Natural killer cell (primary cell): Measurements from ENCODE around the gene METTL1. TPM values are rescaled to one million over a fixed set of nuclear protein-coding genes. Genes with fewer than 3 reads are reported as not detected.

Experiments
- ATAC-seq, 3 donors: fragments of 150-1000 bp in 2 of 3; fragments of 200-7000 bp in 1 of 3; cut with Tn5 transposase; 1 replicate in 1 of 3; 2 replicates in 2 of 3; pipeline ENCODE4 v1.10.0; 2021; ENCODE audit warnings: mild to moderate bottlenecking in 2 of 3, moderate library complexity in 2 of 3
- DNase-seq, 2 donors: peaks; one replicate each; pipeline versions ENCODE4 v3.0.0 to v3.0.0-alpha.2; 2013 to 2021; ENCODE audit warnings: mixed read lengths in 1 of 2
- H3K27ac ChIP-seq: one replicate; pipeline ENCODE4 v1.5.1; 2013; ENCODE audit warnings: mild to moderate bottlenecking, low read length
- H3K27me3 ChIP-seq: one replicate; pipeline ENCODE4 v1.6.1; 2013; ENCODE audit warnings: low read length; ENCODE audit not compliant: control insufficient read depth, insufficient read depth
- H3K36me3 ChIP-seq: one replicate; pipeline ENCODE4 v1.6.1; 2013; ENCODE audit warnings: low read length; ENCODE audit not compliant: control insufficient read depth, insufficient read depth
- H3K4me1 ChIP-seq: one replicate; pipeline ENCODE4 v1.6.1; 2013; ENCODE audit warnings: low read length; ENCODE audit not compliant: control insufficient read depth, insufficient read depth
- H3K4me3 ChIP-seq: one replicate; pipeline ENCODE4 v1.5.1; 2013; ENCODE audit warnings: low read length
- H3K9me3 ChIP-seq: one replicate; pipeline ENCODE4 v1.6.1; 2013; ENCODE audit warnings: low read length; ENCODE audit not compliant: control insufficient read depth, insufficient read depth
- H3K27ac Mint-ChIP-seq, 2 donors: one replicate each; pipeline ENCODE4 v1.8.0; 2022; ENCODE audit warnings: mild to moderate bottlenecking in 2 of 2, mixed read lengths in 2 of 2, moderate library complexity in 1 of 2
- H3K27me3 Mint-ChIP-seq, 2 donors: one replicate each; pipeline ENCODE4 v1.8.0; 2022; ENCODE audit warnings: low read depth in 2 of 2, mixed read lengths in 2 of 2
- H3K36me3 Mint-ChIP-seq: one replicate; pipeline ENCODE4 v1.8.0; 2022; ENCODE audit warnings: mixed read lengths
- H3K4me1 Mint-ChIP-seq, 2 donors: one replicate each; pipeline ENCODE4 v1.8.0; 2022; ENCODE audit warnings: mixed read lengths in 2 of 2
- H3K4me3 Mint-ChIP-seq: one replicate; pipeline ENCODE4 v1.8.0; 2022; ENCODE audit warnings: mild to moderate bottlenecking, moderate library complexity, mixed read lengths
- H3K9me3 Mint-ChIP-seq, 2 donors: one replicate each; pipeline ENCODE4 v1.8.0; 2022; ENCODE audit warnings: mixed read lengths in 2 of 2
- CTCF ChIP-seq: fragments of 200-600 bp; IDR thresholded peaks from one replicate; pipeline ENCODE4 v1.8.0; 2022; ENCODE audit warnings: antibody characterized with exemption
- WGBS: methylation state at CpG from one replicate; pipeline ENCODE4 v1.1.7; 2013; ENCODE audit warnings: missing lambda C conversion rate; ENCODE audit not compliant: insufficient coverage; 5-methylcytosine and 5-hydroxymethylcytosine counted together
- intact Hi-C: fragments of 100-400 bp; cut with micrococcal nuclease; formaldehyde crosslinking; loops from one replicate; pipeline ENCODE4 v1.14.2; 2022
- total RNA-seq, 4 donors: library from RNA; stranded (reverse); fragments of 120-200 nt in 1 of 4; gene quantifications; one replicate each; pipeline versions ENCODE4 v1.2.3 to v1.2.4, GENCODE V29; 2013 to 2022

METTL1 gene
- total RNA-seq, 3 donors from 2014 or later (not counting 1 experiment from before 2014, with no cell fraction given): 8.0 to 12.5 (median 8.8) TPM

DNA sequence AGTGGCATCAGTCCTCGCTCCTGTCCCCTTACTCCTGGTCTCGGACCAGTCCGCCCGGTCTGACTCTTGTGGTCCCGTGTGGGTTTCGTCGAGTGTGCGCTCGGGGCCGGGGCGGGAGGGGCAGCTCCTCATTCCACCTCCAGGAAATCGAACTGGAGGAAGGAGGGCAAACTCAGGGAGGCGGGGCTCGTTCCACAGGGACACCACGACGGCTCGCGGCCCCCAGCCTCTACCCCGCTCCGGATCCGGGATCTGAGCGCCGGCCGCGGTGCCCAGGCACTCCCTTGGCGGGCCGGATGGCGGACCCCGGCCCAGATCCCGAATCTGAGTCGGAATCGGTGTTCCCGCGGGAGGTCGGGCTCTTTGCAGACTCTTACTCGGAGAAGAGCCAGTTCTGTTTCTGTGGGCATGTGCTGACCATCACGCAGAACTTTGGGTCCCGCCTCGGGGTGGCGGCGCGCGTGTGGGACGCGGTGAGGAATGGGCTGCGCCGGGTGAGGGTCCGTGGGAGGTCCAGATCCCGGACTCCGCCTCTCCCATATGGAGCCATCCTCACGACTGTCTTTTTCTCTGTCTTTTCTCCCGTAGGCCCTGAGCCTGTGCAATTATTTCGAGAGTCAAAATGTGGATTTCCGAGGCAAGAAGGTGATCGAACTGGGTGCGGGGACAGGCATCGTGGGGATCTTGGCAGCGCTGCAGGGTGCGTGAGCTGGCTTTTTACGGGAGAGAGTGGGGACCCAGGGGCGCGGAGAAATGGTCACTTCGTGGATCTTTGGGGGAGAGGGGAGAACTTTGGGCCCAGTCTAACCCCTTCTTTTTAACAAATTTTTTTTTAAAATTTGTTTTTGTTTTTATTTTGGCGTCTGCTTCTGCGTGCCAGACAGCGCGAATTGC, 771 bp upstream of the METTL1 start, which contains the start of gene EEF1AKMT3:
EEF1AKMT3 (plus strand) TSS at position 186 of the 894 bp plus-strand sequence; CDS start at position 297, 111 bp downstream.
- Histone ChIP-seq H3K4me3 (peak within 1 kb of the TSS; percentile 77), H3K36me3 (no peaks in the 10 kb centered on the region), H3K27me3 (no peaks in the 10 kb centered on the region), H3K4me1 (peaks cover 21% of the 10 kb centered on the region), H3K27ac (peak within 1 kb of the TSS; percentile 80), H3K9me3 (no peaks in the 10 kb centered on the region)
- ATAC-seq (peak in 2 of 3 donors; percentile 11 to 27), DNase-seq (peak in 1 of 2 donors; percentile 56)
- Mint-ChIP-seq H3K9me3 (no peaks in the 10 kb centered on the region), H3K27ac (peak within 1 kb of the TSS; percentile 89 to 94), H3K27me3 (no peaks in the 10 kb centered on the region), H3K4me1 (peaks cover 14% of the 10 kb centered on the region in 2 donors), H3K4me3 (peak within 1 kb of the TSS; percentile 97), H3K36me3 (no peaks in the 10 kb centered on the region)
- intact Hi-C loops: no loop called here
- 3% methylated on average over 67 of the region's 67 CpGs for WGBS
- no peak for TF ChIP-seq CTCF

GRCh38 chr12:57771236-57771872, 551 bp downstream of the METTL1 start:
- DNase-seq (peak in 1 of 2 donors; percentile 92), ATAC-seq (peak; percentile 52 to 61 (median 56))
- peaks cover 10 to 11% of the 10 kb centered on the region in 2 donors for H3K27me3 Mint-ChIP-seq
- no peak for TF ChIP-seq CTCF
- Histone ChIP-seq H3K9me3 (no peaks in the 10 kb centered on the region), H3K4me1 (peaks cover 31% of the 10 kb centered on the region), H3K4me3 (peak overlapping the region; percentile 77), H3K27ac (peak overlapping the region; percentile 80), H3K36me3 (no peaks in the 10 kb centered on the region), H3K27me3 (peaks cover 10% of the 10 kb centered on the region)
- H3K9me3 Mint-ChIP-seq: no peaks in the 10 kb centered on the region
- intact Hi-C loops: no loop called here
- peak overlapping the region; percentile 97 for H3K4me3 Mint-ChIP-seq
- peaks cover 19 to 20% of the 10 kb centered on the region in 2 donors for H3K4me1 Mint-ChIP-seq
- H3K27ac Mint-ChIP-seq: peak overlapping the region; percentile 89 to 94
- H3K36me3 Mint-ChIP-seq: no peaks in the 10 kb centered on the region
- 1% methylated on average over 14 of the region's 16 CpGs for WGBS

- ATAC-seq (no peak), DNase-seq (no peak)
- no peaks in the 10 kb centered on the region for H3K36me3 Mint-ChIP-seq
- Histone ChIP-seq H3K27me3 (peaks cover 17% of the 10 kb centered on the region), H3K36me3 (no peaks in the 10 kb centered on the region), H3K4me1 (peaks cover 37% of the 10 kb centered on the region), H3K27ac (no peak overlapping the region), H3K9me3 (no peaks in the 10 kb centered on the region), H3K4me3 (no peak overlapping the region)
- intact Hi-C loops: no loop called here
- peak overlapping the region; percentile 61 for H3K4me3 Mint-ChIP-seq
- H3K9me3 Mint-ChIP-seq: no peaks in the 10 kb centered on the region
- peaks cover 12 to 14% of the 10 kb centered on the region in 2 donors for H3K27me3 Mint-ChIP-seq
- no peak overlapping the region for H3K27ac Mint-ChIP-seq
- peaks cover 23 to 25% of the 10 kb centered on the region in 2 donors for H3K4me1 Mint-ChIP-seq
- no peak for TF ChIP-seq CTCF
- 92% methylated on average over 4 of the region's 4 CpGs for WGBS
These were observed 1.2 kb downstream of the METTL1 start for GRCh38 chr12:57770734-57771133.
